Panc1 (cell line): Measurements from ENCODE around the gene EPHB6. TPM values are rescaled to one million over a fixed set of nuclear protein-coding genes. Genes with fewer than 3 reads are reported as not detected.
A peak's percentile ranks its signal among the peaks of the same experiment; 100 is the strongest.

Experiments
- ATAC-seq: fragments of 200-7000 bp; cut with Tn5 transposase; 2 replicates; pipeline ENCODE4 v1.9.1; 2020; ENCODE audit warnings: mild to moderate bottlenecking, moderate library complexity
- BruUV-seq: library from RNA; stranded (reverse); fragments of 400-500 nt; replicated peaks from 2 replicates; lab custom pipeline; 2021; lab: Mats Ljungman, UMichigan
- CTCF ChIA-PET: fragments of 300-600 bp; sonication (Branson Sonifier 250); formaldehyde crosslinking; loops from one replicate; lab custom pipeline; 2022; ENCODE audit warnings: antibody characterized with exemption; lab: Charles Lee
- POLR2A ChIA-PET: fragments of 300-600 bp; sonication (Branson Sonifier 250); formaldehyde crosslinking; loops from one replicate; lab custom pipeline; 2022; ENCODE audit warnings: antibody characterized with exemption; lab: Charles Lee
- DNase-seq: peaks from one replicate; pipeline ENCODE4 v3.0.0-alpha.2; 2010; ENCODE audit warnings: low read depth, low spot score
- H3K27ac ChIP-seq: 2 replicates; pipeline ENCODE4 v1.5.1; 2011; ENCODE audit warnings: mild to moderate bottlenecking, low read length, inconsistent platforms
- H3K27me3 ChIP-seq: fragments of 200-500 bp; sonication (Bioruptor generic); 2 replicates; pipeline ENCODE4 v1.6.0; 2014; ENCODE audit warnings: low read length, inconsistent platforms; ENCODE audit not compliant: control insufficient read depth, insufficient read depth
- H3K36me3 ChIP-seq: fragments of 200-500 bp; sonication (Bioruptor generic); 2 replicates; pipeline ENCODE4 v1.5.1; 2014; ENCODE audit warnings: inconsistent platforms, mild to moderate bottlenecking, low read length, moderate library complexity; ENCODE audit not compliant: control insufficient read depth, insufficient read depth
- H3K4me1 ChIP-seq: 2 replicates; pipeline ENCODE4 v1.5.1; 2011; ENCODE audit warnings: inconsistent platforms, mild to moderate bottlenecking, low read length, moderate library complexity; ENCODE audit not compliant: control insufficient read depth, insufficient read depth
- H3K4me3 ChIP-seq, 2 experiments: 2 replicates each; pipeline ENCODE4 v1.5.1; 2011 to 2012; ENCODE audit warnings: low read depth in 2 of 2, low read length in 2 of 2, mild to moderate bottlenecking in 2 of 2, inconsistent platforms in 1 of 2, moderate library complexity in 1 of 2
- H3K9me3 ChIP-seq: fragments of 200-500 bp; sonication (Bioruptor generic); 2 replicates; pipeline ENCODE4 v1.5.1; 2014; ENCODE audit warnings: low read depth, mild to moderate bottlenecking, inconsistent platforms, low read length, moderate library complexity; ENCODE audit not compliant: control insufficient read depth, insufficient read depth
- CTCF ChIP-seq: fragments of 450-650 bp; IDR thresholded peaks from 2 replicates; pipeline ENCODE4 v1.5.1; 2017; ENCODE audit warnings: mild to moderate bottlenecking
- POLR2AphosphoS5 ChIP-seq: IDR thresholded peaks from 2 replicates; pipeline ENCODE4 v1.6.1; 2012; ENCODE audit warnings: mild to moderate bottlenecking, low read depth, low read length, moderate library complexity
- REST ChIP-seq, 2 experiments: IDR thresholded peaks; 2 replicates each; pipeline ENCODE4 v1.6.1; 2011 to 2012; ENCODE audit warnings: low read depth in 2 of 2, control low read depth in 1 of 2, low read length in 1 of 2, mild to moderate bottlenecking in 1 of 2, moderate library complexity in 1 of 2; ENCODE audit not compliant: insufficient read depth in 1 of 2
- SIN3A ChIP-seq: IDR thresholded peaks from 2 replicates; pipeline ENCODE4 v1.6.1; 2012; ENCODE audit warnings: low read depth, mild to moderate bottlenecking, low read length, moderate library complexity, borderline replicate concordance; ENCODE audit not compliant: insufficient read depth
- TCF7L2 ChIP-seq: IDR thresholded peaks from 2 replicates; pipeline ENCODE4 v1.6.1; 2011; ENCODE audit warnings: mild to moderate bottlenecking, low read depth, low read length, inconsistent platforms
- in situ Hi-C: cut with HindIII; loops from 2 replicates; pipeline ENCODE4 v1.10.0; 2016; ENCODE audit warnings: low sequenced_read_pairs, low pct_unique_long_range_greater_than_20kb
- intact Hi-C: fragments of 100-400 bp; cut with micrococcal nuclease; formaldehyde crosslinking; loops from one replicate; pipeline ENCODE4 v1.10.0; 2022; ENCODE audit not compliant: unreplicated experiment
- total RNA-seq: library from RNA; stranded (reverse); gene quantifications from one replicate; pipeline ENCODE4 v1.2.1, GENCODE V29; 2021; ENCODE audit not compliant: unreplicated experiment

The EPHB6 gene
- total RNA-seq, 1 experiment from 2014 or later: 0.54 TPM

DNA sequence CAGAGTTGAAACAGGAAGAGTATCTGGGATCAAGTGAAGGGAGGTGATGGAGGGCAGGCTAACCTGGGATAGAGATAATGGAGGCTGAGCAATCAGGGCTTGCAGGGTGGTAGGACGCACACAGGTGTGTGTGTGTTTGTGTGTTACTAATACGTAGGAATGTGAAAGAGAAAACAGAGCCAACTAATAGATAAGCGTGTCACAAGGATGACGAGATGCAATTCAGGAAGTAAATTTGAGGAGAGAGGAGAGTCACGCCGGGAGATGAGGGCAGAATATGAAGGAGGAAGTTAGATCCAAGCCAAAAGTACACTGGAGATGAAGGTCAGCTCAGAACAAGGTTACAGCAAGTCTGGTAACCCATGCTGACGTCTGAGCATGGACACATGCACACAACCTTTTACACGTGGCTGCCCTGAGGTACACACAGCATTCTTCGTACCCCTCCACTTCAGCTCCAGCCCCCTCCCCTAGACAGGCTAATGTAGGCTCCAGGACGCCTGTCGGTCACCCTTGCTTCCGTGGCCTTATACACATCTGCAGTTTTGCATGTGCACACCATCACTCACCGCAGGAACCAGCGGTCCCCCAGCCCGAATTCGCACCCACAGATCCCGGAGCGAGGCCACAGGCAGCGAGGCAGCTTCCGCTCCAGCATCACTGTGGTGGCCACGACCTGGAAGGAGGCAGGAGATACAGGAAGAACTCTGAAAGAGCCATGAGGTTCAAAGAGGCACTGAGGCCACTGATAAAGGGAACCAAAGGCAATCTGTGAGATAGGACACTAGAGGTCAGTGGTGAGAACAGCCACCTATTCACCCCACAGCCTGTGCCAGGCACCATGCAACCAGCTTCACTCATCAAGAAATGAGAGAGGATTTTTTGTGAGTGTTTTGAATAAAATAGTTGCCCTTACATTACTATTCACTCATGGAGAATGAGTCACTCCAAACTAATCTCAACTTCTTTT, 54.3 kb downstream of the EPHB6 start:
- H3K4me1 ChIP-seq: no peaks in the 10 kb centered on the region
- no peaks in the 10 kb centered on the region for H3K36me3 ChIP-seq
- H3K27ac ChIP-seq: no peak overlapping the region
- TF ChIP-seq CTCF: peak; percentile 64
- no peak for TF ChIP-seq TCF7L2
- ATAC-seq (peak; percentile 86), DNase-seq (no peak)
- H3K4me3 ChIP-seq: no peak overlapping the region
- H3K27me3 ChIP-seq: no peaks in the 10 kb centered on the region; the same call in 1 of the 2 replicates
- intact Hi-C loops (no loop called here), in situ Hi-C loops (no loop called here)
- peaks cover 9% of the 10 kb centered on the region; the same call in 1 of the 2 replicates for H3K9me3 ChIP-seq
- BruUV-seq: no TSS peak
- POLR2A ChIA-PET: no interaction called here
- CTCF ChIA-PET: no interaction called here

DNA sequence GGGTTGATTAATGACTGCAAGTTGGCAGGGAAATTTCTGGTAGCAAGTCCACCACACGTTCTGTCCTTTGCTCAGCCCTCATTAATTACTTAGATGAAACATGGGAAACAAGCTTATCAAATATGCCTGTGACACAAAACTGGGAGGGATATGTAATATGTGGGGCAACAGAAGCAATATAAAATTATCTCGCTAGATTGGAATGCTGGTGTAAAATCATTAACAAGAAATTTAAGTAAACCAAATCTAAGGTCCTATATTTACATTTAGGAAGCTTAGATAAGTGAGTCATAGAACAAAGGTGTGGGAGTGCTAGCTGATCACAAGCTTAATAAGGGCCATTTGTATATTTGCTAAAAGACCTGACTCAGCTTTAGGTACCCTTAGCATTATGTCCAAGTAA, 55.2 kb downstream of the EPHB6 start:
- intact Hi-C loops: no loop called here
- H3K9me3 ChIP-seq: peaks cover 8% of the 10 kb centered on the region; the same call in 1 of the 2 replicates
- DNase-seq (no peak), ATAC-seq (no peak)
- TF ChIP-seq REST (IDR thresholded peaks at IDR 0.05; ENCODE audit: insufficient read depth in 1 of 2, low read depth in 2 of 2, low read length in 1 of 2) (no peak), TCF7L2 (no peak), POLR2AphosphoS5 (no peak), CTCF (no peak), SIN3A (no peak)
- no peaks in the 10 kb centered on the region for H3K36me3 ChIP-seq
- BruUV-seq: no TSS peak
- H3K4me1 ChIP-seq: no peaks in the 10 kb centered on the region
- ChIA-PET CTCF (no interaction called here), POLR2A (no interaction called here)
- no peaks in the 10 kb centered on the region; the same call in 1 of the 2 replicates for H3K27me3 ChIP-seq
- H3K4me3 ChIP-seq: no peak overlapping the region
- H3K27ac ChIP-seq: no peak overlapping the region
- in situ Hi-C loops: no loop called here
